NCI-H1694 (cell line): ENCODE measurements around the gene PWWP2B.

ENCODE experiments used
- DNase-seq: peaks from one replicate; lab custom pipeline; 2025; lab: John Stamatoyannopoulos, UW

Gene PWWP2B

DNA sequence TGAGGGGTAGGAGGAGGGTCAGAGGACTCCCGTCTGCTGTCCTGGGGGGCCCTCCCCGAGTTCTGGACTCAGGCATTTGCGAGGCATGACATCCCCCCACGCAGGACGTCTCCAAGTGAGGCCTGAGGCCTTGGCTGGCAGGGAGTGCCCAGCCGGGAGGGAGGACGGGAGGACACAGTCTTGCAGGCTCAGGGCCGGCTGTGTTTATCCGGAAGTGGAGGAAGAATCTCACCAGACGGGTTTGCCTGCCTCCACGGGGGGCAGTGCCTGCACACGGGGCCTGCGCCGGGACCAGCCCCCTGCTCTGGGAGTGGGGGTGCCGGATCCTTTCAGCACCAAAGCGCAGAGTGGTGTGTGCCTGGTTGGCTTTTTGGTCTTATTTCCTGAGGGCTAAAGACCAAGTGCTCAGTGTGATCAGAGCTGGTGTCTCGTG lies 10.9 kb downstream of the PWWP2B start:
- no peak for DNase-seq

DNA sequence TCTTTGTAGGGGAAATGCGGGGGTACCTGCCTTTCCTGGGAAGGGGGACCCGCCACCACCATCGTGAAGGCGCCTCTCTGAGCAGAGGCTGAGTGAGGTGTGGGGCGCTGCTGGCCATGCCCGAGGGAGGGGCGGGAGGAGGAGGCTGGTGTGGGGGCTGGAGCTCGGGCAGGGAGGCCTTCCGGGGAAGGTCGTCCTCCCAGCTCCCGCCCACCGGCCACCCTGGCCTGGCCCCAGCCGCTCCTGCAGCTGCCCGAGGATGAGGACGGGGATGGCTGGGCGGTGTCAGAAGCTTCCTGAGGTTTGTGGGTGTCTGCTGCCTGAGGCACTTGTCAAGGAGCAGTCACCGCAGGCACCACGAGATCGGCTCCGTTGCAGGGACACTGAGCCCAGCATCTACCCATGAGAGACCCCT lies 11.4 kb downstream of the PWWP2B start:
- no peak for DNase-seq

DNA sequence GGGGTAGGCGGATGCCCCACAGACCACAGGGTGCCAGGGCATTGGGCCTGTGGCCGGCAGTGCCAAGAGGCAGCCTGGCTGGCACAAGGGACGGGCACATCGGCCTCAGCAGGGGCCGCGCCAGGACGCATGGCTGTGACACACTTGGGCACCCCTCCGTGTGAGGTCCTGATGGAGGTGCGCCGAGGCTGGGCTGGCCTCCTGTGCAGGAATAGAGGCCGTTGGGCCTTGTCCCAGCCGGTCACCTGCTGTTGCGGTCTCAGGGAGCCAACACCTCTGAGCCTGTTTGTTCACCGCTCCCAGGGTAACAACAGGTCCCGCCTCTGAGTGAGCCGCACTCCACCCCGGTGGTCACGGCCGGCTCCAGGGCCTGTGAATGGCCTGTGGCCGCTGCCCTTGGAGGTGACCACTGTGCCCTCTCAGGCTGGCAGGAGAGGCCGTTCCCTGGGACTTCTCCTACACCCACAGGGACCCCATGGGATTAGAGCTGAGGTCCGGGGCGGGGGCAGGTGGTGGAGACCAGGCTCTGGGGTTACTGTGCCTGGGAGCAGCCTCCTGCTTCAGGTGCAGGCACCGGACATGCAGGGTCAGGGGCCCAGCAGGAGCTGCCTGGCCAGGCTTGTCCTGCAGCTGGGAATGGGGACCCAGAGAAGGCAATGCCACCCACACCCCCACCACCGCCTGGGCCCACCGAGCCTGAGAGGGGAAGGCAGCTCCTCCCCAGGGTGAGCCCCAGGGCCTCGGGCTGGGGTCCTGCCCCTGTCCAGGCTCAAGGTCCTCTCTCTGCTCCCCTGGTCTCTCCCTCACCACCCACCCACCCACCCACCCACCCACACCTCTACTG lies 12.0 kb downstream of the PWWP2B start:
- no peak for DNase-seq

DNA sequence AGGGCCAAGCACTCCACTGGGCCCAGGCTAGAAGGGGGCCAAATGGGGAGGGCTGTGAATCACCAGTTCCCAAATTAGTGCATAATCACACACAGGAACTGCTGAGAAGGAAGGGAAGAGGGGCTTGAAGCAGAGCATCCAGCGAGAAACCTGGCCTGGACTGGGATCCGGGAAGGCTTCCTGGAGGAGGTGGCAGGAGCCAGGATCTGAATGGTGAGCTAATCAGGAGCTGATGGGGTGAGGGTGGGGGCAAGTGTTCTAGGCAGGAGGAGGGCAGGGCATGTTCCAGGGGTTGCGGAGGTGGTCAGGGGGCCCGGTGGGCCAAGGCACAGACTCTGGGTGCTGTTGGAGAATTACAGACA lies 12.6 kb downstream of the PWWP2B start:
- DNase-seq = no peak

DNA sequence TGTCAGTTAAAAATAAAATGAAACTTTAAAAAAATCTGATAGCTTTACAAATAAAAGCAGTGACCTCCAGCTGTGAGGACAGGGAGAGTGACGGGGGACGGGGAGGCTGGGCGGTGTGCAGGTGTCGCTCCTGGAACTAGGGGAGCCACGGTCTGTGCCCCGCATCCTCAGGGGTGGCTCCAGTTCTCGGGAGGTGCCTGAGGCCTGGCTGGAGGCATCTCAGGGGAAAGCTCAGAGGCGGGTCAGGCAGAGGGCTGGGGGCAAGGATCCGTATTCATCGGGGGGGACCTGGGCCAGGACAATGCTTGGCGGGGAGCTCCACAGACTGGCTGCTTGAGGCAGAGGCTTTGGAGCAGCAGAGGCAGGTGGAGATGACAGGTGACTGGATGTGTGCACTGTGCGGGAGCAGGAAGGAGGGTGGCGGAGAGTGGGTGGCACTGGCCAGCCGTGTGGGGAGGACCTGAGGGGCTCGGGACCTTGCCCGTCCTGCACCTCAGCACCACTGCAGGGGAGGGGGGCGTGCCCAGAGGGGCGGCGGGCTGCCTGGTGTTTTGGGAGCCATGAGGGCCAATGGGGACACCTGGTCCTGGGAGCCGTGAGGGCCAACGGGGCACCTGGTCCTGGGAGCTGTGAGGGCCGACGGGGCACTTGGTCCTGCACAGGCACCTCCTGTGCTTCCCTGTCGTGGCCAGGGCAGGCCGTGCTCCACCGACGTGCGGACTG lies 13.2 kb downstream of the PWWP2B start:
- no peak for DNase-seq

DNA sequence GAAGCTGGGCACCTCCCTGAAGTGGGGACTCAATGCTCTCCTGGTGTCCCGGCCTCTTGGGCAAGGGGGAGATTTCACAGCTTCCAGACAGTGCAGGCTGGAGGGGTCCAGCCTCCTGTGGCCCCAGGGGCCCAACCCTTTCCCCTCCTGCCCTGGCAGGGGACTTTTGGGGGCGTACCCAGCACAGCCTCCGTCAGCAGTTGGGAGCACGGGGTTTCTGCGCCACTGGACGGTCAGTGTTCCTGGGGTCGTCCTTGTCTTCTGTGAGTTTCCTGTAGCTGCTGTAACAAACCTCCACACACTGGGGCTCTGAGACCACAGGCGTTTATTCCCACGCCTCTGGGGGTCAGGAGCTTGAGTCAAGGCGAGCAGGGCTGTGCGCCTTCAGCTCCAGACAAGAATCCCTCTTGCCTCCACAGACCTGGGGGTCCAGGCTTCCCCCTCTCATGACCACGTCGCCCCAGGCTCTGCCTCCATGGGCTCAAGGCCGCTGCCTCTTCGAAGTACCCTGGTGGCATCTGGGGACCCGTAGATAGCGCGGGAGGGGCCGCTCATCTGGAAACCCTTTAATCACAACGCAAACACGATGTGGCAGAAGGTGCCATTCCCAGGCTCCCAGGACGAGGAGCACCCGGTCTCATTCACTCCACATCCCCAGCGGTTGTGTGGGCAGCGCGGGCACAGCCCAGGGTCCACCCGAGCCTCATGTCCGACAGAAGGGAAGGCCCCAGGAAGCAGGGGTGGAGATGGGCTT lies 14.0 kb downstream of the PWWP2B start:
- DNase-seq = no peak

DNA sequence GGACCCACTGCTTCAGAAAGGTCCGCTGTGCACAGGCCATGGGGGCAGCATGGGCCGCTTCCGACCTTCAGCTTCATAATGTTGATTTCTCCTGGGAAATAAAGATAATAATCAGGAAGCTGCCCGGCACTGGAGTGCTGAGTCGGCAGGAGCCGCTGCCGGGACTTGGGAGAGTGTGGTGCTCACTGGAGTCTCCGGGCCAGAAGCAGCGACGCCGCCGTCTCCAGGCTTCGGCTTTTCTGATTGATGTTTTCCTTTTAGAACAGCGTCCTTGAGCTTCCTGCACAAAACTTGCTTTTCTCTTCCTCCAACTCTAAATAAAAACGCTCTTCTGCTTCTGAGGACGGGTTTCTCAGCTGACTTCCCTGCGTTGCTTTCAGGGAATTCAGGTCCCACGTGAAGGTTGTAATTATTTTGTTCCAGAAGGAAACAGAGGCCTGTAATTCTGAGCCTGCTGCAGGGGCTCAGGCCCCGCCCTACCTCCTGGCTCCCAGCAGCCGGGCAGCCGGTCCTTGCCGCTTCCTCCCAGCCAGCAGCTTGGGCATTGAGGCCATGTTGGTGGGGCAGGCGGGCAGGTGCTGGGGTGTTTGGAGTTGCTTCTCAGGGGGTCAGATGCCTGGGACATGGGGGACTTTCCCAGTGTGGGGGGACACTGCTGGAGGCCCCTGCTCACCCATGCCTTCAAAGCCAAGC lies 14.7 kb downstream of the PWWP2B start:
- DNase-seq = no peak

DNA sequence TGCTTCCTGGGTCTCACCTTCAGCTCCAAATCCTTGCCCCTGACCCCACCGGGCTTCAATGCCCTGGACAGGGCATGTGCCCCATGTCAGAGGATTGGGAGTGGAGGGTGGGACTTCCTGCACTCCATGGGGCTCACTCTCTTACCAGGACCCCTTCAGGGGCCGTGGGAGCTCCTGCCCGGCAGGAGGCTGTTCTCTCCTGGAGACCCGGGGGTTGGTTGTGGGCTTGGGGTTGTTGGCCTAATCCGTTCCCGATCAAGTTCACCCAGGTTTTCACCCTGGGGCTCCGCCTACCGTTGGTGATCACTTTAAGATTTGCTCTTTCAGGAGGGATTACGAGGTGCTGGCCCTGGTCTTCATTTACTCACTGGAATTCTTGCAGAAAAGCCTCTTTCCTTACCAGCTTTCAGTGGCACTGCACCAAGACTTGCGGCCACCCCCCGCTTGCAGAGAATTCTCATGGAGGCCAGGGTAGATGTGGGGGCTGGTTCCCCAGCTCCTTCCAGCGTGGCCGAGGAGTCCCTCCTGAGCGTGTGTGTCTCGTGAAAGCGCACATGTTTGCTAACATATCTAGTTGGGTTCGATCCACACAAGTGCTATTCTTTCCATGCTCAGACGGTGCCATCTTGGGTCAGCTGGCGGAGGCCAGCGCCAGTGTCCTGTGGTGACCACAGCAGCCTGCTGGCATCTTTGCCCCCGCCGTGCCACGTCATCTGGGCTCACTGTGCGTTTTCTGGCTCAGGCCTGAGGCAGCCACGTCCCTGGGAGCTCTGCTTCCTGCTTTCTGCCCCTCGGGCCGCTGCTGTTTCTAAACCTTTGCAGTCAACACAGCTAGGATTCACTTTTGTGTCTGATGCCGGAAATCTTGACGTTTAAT lies 15.6 kb downstream of the PWWP2B start:
- no peak for DNase-seq

DNA sequence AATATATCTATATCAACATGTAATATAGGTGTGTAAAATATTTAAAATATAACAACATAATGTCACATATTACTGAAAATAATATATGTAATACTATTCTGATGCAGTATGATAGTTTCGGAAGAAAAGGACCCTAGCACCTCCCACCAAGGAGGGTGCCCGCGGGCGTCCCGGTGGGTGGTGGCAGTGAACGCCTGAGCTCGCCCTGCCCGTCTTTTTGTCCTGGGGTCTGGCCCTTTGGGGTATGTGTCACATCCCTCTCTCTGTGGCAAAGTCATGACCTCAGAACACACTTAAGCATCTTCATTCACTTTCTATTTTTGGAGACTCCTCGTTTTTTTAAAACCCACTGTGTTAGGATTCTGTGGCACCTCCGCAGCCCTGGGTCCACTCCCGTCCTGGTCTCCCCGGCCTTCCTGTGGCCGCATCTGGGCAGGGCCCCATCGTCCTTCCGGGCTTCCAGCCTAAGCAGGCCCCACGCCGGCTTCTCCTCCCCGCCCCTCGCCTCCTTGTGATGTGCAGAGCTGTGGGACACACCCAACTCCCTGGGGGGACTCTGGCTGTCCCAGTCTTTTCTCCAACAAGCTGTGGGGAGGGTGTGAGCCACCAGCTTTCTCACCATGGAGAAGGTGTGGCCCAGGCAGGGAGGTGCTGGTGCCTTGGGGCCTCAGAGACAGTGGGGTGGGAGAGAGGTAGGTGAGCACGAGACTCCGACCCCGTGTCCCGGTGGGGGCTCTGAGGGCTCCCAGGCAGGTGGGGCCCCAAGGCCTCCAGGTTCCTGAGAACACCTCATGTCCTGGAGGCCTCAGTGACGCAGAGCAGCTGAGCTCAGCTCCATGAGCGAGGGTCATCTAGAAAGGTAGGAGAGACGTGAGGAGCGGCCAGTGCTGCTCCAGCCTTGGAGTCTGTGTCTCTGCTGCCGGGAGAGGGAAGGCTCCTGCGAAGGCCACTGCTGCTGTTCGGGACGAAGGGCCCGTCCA lies 16.5 kb downstream of the PWWP2B start:
- no peak for DNase-seq

DNA sequence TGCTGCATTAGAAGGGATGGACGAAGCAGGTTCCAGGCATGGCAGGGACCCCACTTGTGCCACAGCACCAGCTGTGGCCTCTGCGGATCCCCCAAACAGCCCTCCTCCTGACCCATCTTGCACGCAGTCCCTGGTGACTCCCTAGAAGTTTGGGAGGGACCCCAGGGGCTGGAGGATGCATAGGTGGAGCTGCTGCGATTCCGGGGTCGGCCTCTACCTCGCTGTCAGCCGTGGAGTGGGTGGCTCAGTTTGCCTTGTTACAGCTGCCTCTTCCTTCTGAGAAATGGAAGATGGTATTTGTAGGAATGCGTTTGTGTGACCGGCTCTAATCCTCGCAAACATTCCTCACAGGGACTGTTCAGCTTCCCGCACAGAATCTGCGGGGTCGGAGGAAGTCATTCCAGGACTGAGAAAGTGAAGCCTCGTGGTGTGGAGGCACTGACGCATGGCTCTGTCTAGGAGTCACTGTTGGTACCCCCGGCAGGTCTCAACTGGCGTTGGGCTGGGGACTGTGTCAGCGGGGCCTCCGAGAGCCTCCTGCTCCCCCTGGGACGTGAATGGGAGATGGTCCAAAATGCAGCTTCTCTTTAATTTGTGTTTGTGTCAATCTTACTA lies 17.5 kb downstream of the PWWP2B start:
- no peak for DNase-seq

DNA sequence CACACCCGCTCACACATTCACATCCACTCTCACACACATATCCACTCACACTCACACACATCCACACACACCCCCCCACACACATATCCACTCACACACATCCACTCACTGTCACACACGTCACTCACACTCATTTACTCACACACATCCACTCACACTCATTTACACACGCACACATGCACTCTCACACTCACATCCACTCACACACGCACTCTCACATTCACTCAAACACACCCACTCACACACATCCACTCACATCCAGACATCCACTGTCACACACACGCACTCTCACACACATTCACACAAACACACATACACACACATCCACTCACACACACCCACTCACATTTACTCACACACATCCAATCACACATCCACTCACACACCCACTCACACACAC lies 18.3 kb downstream of the PWWP2B start:
- DNase-seq = no peak

DNA sequence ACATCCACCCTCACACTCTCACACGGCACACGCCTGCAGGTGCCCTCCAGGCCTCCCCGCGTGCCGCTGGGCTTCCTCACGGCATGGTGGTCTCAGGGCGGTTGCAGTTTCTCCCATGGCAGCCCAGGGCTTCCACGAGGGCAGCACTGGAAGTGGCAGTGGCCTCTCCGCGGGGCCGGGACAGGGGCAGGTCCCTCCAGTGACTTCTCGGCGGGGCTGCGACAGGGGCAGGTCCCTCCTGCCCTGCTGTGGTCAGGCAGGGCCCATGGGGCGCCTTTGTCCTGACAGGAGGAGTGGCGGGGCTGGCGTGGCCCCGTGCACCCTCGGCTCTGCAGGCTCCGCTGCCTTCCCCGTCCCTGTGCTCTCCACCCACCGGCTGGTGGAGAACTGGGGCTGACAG lies 19.0 kb downstream of the PWWP2B start:
- no peak for DNase-seq

DNA sequence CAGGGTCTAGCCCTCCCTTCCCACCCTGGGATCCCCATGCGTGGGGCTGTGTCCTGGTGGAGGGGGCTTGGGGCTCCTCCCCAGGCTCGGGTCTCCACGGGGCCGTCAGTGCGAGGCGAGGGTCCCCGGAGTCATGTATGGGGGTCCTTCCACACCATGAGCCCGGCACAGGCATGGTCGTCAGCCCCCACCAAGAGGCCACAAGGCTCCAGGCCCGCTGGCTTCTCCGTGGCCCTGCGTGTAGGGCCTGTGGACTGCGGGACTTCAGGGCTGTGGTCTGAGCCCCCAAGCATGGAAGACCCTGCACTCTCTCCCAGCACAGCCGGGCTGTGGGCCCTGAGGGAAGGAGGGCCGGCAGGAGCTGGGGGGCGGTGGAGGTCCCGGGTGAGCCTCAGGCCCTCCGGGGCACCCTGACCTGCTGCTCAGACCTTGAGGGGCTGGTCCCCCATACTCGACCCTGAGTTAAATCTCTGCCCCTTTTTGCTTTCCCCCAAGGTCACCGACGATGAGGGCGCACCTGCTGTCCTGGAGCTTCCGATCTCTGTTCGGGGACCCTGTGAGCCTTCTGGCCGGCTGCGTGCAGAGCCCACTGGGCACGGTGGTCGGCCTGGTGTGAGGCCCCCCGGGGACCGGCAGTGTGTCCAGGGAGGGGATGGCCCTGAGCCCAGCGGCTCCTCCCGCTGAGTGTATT lies 19.7 kb downstream of the PWWP2B start:
- DNase-seq = no peak

DNA sequence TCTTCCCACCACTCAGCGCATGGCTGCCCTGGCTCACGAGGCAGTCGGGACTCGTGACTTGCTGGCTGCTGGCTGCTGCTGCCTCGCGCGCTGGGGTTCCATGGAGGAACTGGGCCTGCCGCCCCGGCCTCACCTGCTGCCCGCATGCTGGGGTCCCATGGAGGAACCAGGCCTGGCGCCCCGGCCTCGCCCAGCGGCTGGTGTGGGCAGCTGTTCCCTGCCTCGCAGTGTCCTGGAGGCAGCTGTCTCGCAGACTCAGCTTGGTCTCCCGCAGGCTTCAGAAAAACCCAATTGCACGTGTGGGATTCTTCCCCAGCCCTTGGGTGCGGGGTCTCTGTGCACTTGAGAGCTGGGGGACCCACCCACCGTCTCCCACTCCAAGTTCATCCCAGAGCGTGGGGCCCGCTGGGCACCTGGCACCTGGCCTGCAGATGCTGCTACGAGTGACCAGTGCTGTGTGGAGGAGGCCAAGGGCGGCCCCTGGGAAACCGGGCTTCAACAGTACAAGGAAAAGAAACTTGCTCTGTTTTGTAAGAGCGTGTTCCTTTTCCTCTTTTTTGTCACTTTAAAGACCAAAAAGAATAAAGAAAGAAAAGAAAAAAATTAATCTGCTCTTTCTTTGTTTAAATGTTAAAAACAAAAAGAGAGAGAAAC lies 20.4 kb downstream of the PWWP2B start:
- DNase-seq = no peak

DNA sequence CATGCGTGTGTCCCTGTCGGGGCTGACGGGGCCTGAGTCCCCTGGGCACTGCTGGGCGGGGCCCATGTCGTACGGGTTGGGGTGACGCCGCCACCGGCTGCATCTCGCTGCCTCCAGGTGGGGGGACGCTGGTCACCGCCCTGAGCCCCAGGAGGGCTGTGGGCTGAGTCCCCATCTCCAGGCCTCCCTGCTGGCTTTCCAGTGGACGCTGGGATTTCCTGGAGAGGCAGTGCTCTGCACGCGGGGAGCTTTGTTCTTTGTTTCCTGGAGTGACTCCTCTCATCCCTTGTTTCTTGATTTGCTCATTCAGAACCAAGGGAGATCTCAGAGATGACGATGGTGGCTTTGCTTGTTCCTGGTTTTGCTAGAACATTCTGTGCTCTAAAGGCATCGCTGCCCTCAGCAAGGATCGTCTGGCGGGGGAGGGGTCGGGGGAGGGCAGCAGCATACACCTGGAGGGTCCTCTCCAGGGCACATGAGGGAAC lies 21.0 kb downstream of the PWWP2B start:
- no peak for DNase-seq

DNA sequence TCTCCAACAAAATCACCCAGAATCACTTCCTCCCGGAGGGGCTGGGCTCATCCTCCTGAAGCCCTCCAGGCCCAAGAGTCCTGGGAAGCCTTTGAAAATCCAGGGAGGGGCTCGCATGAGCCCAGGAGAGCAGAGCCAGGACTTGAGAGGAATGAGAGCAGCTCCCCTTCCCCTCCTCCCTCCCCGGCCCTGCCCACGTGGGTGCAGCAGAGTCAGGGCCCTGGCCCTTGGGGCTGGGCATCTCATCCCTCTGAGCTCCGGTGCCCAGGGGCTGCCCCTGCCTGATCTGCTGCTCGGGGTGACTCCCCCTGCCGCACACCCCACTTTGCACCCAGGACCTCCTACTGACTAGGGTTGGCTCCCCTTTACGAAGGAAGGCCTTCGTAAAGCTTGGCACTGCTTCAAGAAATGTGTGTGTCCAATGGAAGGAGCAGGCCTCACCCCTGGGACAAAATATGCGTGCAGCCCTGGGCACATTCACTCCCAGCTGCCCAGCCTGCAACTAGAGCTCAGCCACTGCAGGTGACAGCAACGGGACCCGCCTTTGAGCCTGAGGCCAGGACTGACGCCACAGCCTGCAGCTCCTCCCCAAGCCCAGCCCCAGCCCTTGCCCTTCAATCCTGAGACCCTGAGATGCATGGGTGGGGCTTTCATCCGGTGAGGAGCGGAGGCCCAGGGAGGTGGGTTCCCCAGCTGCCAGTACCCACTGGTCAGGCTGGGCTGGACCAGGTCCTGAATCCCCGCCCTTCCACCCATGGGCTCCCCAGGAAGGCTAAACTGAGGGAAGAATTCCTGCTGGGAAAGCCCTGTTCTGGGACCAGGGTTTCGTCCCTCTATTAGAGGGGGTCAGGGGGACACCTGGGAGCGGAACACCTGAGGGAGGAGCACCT lies 21.8 kb downstream of the PWWP2B start:
- DNase-seq = no peak
